ENCODE results near the gene SYNPR.

The SYNPR gene

DNA sequence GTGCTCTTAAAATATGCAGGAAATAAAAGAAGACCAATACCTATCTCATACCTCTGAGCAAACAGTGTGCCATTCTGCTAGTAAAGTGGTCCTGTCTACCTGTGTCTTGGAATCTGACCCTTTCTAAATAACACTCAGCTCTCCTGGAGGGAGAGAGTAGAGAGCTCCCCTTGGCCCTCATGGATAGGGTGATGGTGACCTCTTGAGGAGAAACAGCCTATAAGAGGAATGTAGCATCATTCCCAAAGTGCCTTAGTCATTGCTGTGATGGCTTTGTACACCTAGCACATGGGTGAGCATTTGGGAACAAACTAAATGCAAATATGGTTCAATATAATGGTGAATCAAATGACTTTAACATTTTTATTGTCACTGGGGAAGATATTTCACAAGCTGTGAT, 384.4 kb downstream of the SYNPR start:
- no peak overlapping the region for H3K4me3 ChIP-seq (ENCODE audit: low read depth, low read length)
- no peak for DNase-seq (ENCODE audit: low read depth)
- TF ChIP-seq, protein P1, sequence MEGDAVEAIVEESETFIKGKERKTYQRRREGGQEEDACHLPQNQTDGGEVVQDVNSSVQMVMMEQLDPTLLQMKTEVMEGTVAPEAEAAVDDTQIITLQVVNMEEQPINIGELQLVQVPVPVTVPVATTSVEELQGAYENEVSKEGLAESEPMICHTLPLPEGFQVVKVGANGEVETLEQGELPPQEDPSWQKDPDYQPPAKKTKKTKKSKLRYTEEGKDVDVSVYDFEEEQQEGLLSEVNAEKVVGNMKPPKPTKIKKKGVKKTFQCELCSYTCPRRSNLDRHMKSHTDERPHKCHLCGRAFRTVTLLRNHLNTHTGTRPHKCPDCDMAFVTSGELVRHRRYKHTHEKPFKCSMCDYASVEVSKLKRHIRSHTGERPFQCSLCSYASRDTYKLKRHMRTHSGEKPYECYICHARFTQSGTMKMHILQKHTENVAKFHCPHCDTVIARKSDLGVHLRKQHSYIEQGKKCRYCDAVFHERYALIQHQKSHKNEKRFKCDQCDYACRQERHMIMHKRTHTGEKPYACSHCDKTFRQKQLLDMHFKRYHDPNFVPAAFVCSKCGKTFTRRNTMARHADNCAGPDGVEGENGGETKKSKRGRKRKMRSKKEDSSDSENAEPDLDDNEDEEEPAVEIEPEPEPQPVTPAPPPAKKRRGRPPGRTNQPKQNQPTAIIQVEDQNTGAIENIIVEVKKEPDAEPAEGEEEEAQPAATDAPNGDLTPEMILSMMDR (conservative IDR thresholded peaks at IDR 0.05; ENCODE audit: low read depth, low read length), result no peak

All from choroid plexus epithelial cell (primary cell).